Osteocyte (in vitro differentiated cells): ENCODE measurements around the gene PIP5K1B. TPM values are rescaled to one million over a fixed set of nuclear protein-coding genes. Genes with fewer than 3 reads are reported as not detected.

ENCODE experiments used
- DNase-seq: peaks from one replicate; pipeline ENCODE4 v3.0.0; 2021; ENCODE audit warnings: mixed read lengths; ENCODE audit not compliant: unreplicated experiment; ENCODE audit errors: extremely low spot score
- H3K27ac Mint-ChIP-seq: one replicate; pipeline ENCODE4 v1.8.0; 2021; ENCODE audit warnings: mild to moderate bottlenecking, mixed read lengths; ENCODE audit not compliant: unreplicated experiment
- H3K27me3 Mint-ChIP-seq: one replicate; pipeline ENCODE4 v1.8.0; 2021; ENCODE audit warnings: mixed read lengths; ENCODE audit not compliant: unreplicated experiment
- H3K36me3 Mint-ChIP-seq: one replicate; pipeline ENCODE4 v1.8.0; 2021; ENCODE audit warnings: mixed read lengths; ENCODE audit not compliant: unreplicated experiment
- H3K4me1 Mint-ChIP-seq: one replicate; pipeline ENCODE4 v1.8.0; 2021; ENCODE audit warnings: mixed read lengths; ENCODE audit not compliant: unreplicated experiment
- H3K4me3 Mint-ChIP-seq: one replicate; pipeline ENCODE4 v1.8.0; 2021; ENCODE audit warnings: mild to moderate bottlenecking, moderate library complexity, mixed read lengths; ENCODE audit not compliant: unreplicated experiment
- H3K9me3 Mint-ChIP-seq: one replicate; pipeline ENCODE4 v1.8.0; 2021; ENCODE audit warnings: mixed read lengths; ENCODE audit not compliant: unreplicated experiment
- total RNA-seq: library from RNA; stranded (reverse); gene quantifications from 2 replicates; pipeline ENCODE4 v1.2.1, GENCODE V29; 2021
- TF ChIP-seq, protein P1 (sequence below): fragments of 200-600 bp; sonication (generic); IDR thresholded peaks from 2 replicates; pipeline ENCODE4 v1.5.0; 2021; ENCODE audit warnings: antibody characterized with exemption, mild to moderate bottlenecking, moderate library complexity

The PIP5K1B gene
- total RNA-seq, 1 donor from 2014 or later, result not detected

DNA sequence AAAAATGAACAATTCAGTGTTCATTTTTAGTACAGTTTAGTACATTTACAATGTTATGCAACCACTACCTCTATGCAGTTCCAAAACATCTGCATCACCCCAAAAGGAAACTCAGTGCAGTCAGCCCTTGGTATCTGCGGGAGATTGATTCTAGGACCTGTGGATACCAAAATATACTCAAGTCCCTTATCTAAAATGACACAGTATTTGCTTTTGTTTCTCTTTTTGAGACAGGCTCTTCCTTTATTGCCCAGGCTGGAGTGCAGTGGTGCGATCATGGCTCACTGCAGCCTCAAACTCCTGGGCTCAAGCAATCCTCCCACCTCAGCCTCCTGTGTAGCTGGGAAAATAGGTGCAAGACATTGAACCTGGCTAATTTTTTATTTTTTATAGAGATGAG is 114.0 kb downstream of the PIP5K1B start:
- H3K4me3 Mint-ChIP-seq, result no peak overlapping the region
- no peak for DNase-seq
- no peaks in the 10 kb centered on the region for H3K9me3 Mint-ChIP-seq
- TF ChIP-seq, protein P1, sequence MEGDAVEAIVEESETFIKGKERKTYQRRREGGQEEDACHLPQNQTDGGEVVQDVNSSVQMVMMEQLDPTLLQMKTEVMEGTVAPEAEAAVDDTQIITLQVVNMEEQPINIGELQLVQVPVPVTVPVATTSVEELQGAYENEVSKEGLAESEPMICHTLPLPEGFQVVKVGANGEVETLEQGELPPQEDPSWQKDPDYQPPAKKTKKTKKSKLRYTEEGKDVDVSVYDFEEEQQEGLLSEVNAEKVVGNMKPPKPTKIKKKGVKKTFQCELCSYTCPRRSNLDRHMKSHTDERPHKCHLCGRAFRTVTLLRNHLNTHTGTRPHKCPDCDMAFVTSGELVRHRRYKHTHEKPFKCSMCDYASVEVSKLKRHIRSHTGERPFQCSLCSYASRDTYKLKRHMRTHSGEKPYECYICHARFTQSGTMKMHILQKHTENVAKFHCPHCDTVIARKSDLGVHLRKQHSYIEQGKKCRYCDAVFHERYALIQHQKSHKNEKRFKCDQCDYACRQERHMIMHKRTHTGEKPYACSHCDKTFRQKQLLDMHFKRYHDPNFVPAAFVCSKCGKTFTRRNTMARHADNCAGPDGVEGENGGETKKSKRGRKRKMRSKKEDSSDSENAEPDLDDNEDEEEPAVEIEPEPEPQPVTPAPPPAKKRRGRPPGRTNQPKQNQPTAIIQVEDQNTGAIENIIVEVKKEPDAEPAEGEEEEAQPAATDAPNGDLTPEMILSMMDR, result no peak
- no peaks in the 10 kb centered on the region for H3K4me1 Mint-ChIP-seq
- peaks cover 9% of the 10 kb centered on the region for H3K27me3 Mint-ChIP-seq
- no peak overlapping the region for H3K27ac Mint-ChIP-seq
- no peaks in the 10 kb centered on the region for H3K36me3 Mint-ChIP-seq

DNA sequence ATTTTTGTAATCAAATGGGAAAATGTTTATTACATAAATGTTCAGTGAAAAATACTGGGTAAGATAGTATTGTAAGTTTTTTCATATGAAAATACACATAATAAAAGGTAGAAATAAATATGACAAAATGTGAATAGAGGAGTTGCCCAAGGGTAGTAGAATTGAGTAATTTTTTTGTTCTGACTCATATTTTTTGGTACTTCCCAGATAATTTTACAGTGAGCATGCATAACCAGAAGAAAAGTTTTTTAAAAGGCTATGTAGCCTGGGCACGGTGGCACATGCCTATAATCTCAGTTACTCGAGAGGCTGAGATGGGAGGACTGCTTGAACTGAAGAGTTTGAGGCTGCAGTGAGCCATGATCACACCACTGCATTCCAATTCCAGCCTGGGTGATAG is 116.9 kb downstream of the PIP5K1B start:
- no peaks in the 10 kb centered on the region for H3K9me3 Mint-ChIP-seq
- H3K27ac Mint-ChIP-seq, result no peak overlapping the region
- H3K4me3 Mint-ChIP-seq, result no peak overlapping the region
- peaks cover 14% of the 10 kb centered on the region for H3K27me3 Mint-ChIP-seq
- no peaks in the 10 kb centered on the region for H3K36me3 Mint-ChIP-seq
- TF ChIP-seq, protein P1, result no peak
- no peak for DNase-seq
- no peaks in the 10 kb centered on the region for H3K4me1 Mint-ChIP-seq

DNA sequence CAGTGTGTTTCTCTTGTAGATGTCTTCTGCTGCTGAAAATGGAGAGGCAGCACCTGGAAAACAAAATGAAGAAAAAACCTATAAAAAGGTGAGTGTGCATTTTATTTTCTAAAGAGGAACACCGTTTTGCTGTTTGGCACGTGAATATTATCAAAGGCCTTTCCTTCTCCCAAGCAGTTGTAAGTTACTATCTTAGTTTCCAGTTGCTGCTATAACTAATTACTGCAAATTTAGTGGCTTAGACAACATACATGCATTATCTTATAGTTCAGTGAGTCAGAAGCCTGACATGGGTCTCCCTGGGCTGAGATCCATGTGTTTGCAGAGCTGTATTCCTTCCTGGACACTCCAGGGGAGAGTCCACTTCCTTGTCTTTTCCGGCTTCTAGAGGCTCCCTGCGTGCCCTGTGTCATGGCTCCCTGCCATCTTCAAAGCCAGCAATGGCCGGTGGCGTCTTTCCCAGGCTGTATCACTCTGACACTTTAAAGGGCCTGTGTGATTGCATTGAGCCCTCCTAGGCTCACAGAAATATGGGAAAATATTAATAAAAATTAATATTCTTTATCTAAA is 117.6 kb downstream of the PIP5K1B start:
- DNase-seq, result no peak
- Mint-ChIP-seq H3K4me1 (no peaks in the 10 kb centered on the region), H3K27ac (no peak overlapping the region)

DNA sequence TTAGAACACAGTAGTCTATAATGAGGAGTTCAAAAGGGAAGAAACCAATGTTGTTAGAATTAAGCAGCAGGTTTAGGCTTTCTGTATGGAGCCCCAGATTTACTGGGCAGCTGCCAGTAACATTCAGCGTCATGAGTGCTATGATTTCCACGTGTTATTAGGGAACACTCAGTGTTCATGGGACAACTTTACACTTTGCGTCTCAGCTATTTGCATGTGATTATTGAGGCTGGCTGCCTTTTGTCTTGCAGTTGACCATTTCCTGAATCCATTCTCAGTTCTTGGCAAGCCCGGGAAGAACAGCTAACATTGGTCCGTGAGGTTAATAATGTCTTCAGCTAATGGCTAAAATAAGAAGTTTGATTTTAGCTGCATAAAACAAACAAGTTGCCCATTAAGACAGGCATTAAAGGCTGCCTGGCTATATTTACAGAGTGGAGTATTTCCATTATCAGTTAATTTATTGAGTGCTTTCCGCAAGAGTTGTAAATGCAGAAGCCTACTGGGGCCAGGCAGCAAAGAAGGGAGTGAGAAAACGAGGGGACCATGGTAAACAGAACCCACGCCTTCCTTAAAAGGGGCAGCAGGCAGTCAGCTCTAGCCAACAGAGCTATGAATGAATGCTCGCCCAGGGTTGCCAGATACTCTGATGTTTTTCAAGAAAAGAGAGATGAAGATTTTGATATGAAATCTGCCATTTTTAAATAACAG is 120.9 kb downstream of the PIP5K1B start:
- no peaks in the 10 kb centered on the region for H3K4me1 Mint-ChIP-seq
- no peak overlapping the region for H3K27ac Mint-ChIP-seq
- no peak for DNase-seq
- no peak overlapping the region for H3K4me3 Mint-ChIP-seq
- no peaks in the 10 kb centered on the region for H3K9me3 Mint-ChIP-seq
- peaks cover 12% of the 10 kb centered on the region for H3K27me3 Mint-ChIP-seq
- TF ChIP-seq, protein P1, result no peak
- no peaks in the 10 kb centered on the region for H3K36me3 Mint-ChIP-seq

More for the DNA sequence above, 117.6 kb downstream of the PIP5K1B start:
- Mint-ChIP-seq H3K27me3 (peaks cover 14% of the 10 kb centered on the region), H3K9me3 (no peaks in the 10 kb centered on the region), H3K4me3 (no peak overlapping the region), H3K36me3 (no peaks in the 10 kb centered on the region)
- TF ChIP-seq, protein P1, result no peak

DNA sequence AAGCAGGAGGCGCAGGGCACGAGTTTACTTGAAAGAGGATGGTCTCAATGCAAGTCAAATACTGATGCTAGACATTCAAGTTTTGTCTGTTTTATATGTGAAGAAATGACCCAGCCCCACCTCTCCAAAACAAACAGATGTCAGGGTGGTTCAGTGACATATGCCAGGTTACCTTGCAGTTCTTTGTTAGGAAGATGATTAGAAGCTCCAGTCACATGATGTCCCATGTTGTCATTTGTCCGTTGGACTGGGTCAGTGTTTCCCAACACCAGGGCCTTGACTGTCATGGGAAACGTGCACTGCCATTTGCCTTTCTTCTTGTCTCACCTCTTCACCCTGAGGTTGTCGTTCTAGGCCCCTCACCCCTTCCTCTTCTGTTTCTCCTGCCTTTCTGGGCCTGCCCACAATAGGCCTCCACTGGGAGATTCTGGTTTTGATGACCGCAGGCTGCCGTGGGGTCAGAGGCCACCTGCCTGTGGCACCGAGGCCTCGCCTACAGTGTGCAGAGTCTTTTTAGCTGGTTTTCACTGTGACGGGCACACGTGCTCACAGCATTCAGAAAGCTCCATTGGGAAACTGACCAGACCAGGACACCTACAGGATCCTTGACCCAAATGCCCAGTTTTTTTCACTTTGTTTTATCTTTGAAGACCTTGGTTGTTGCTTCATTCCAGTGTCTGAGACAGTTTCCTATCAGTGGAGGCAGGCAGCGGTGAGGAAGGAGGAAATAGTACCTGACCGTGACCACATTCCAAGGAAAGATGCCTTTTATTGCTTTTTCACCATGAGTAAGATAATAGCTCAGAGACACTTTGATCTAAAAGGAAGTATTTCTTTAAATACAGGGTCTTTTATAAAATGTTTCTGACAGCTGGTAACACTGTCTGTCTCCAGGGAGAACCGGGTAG is 123.1 kb downstream of the PIP5K1B start:
- H3K9me3 Mint-ChIP-seq, result no peaks in the 10 kb centered on the region
- H3K4me1 Mint-ChIP-seq, result no peaks in the 10 kb centered on the region
- no peaks in the 10 kb centered on the region for H3K36me3 Mint-ChIP-seq
- no peak for DNase-seq
- TF ChIP-seq, protein P1, result no peak
- H3K27ac Mint-ChIP-seq, result no peak overlapping the region
- H3K4me3 Mint-ChIP-seq, result no peak overlapping the region
- H3K27me3 Mint-ChIP-seq, result peaks cover 10% of the 10 kb centered on the region
